ENCODE results near the gene OSTC.

Gene OSTC

GRCh38 chr4:108624263-108625056, 25.9 kb upstream of the OSTC start:
- no peaks in the 10 kb centered on the region for H3K9me3 ChIP-seq (replicated peaks; ENCODE audit: insufficient read depth, low read length)
- H3K36me3 ChIP-seq (replicated peaks; ENCODE audit: insufficient read depth, low read length) = peaks cover 14% of the 10 kb centered on the region; the same call in 1 of the 2 replicates
- H3K4me2 ChIP-seq (ENCODE audit: low read depth, low read length) = no peak overlapping the region
- H3K9ac ChIP-seq (ENCODE audit: low read length) = no peak overlapping the region
- 0 out of 2 replicates have a peak, but pooled peaks cover 14% of the 10 kb centered on the region for H3F3A ChIP-seq (ENCODE audit: insufficient read depth, low read length)
- H3K27me3 ChIP-seq (replicated peaks; ENCODE audit: insufficient read depth, low read length) = no peaks in the 10 kb centered on the region
- peaks cover 45% of the 10 kb centered on the region for H3K79me2 ChIP-seq (ENCODE audit: low read length)
- TF ChIP-seq EZH2phosphoT487 (IDR thresholded peaks at IDR 0.05; ENCODE audit: low read length) (no peak), EZH2 (optimal IDR thresholded peaks at IDR 0.05; ENCODE audit: low read depth, low read length) (no peak), CTCF (IDR thresholded peaks at IDR 0.05; ENCODE audit: low read length) (no peak)
- H3K9me2 ChIP-seq (replicated peaks; ENCODE audit: insufficient read depth, low read length) = no peaks in the 10 kb centered on the region
- no peak for DNase-seq
- H2AFZ ChIP-seq (ENCODE audit: low read length) = no peak overlapping the region
- H3K27ac ChIP-seq (ENCODE audit: low read length) = no peak overlapping the region
- H4K20me1 ChIP-seq (ENCODE audit: insufficient read depth, low read length) = peaks cover 14% of the 10 kb centered on the region; the same call in 1 of the 2 replicates
- H3K4me1 ChIP-seq (ENCODE audit: low read length) = 0 out of 2 replicates have a peak, but pooled peaks cover 3% of the 10 kb centered on the region
- H3K4me3 ChIP-seq (ENCODE audit: low read length) = no peak overlapping the region

GRCh38 chr4:108626056-108626455, 24.3 kb upstream of the OSTC start:
- H4K20me1 ChIP-seq (ENCODE audit: insufficient read depth, low read length) = peaks cover 14% of the 10 kb centered on the region; the same call in 1 of the 2 replicates
- no peaks in the 10 kb centered on the region for H3K27me3 ChIP-seq (replicated peaks; ENCODE audit: insufficient read depth, low read length)
- H3K4me3 ChIP-seq (ENCODE audit: low read length) = no peak overlapping the region
- no peak overlapping the region for H3K4me2 ChIP-seq (ENCODE audit: low read depth, low read length)
- TF ChIP-seq CTCF (IDR thresholded peaks at IDR 0.05; ENCODE audit: low read length) (no peak), EZH2phosphoT487 (IDR thresholded peaks at IDR 0.05; ENCODE audit: low read length) (no peak), EZH2 (optimal IDR thresholded peaks at IDR 0.05; ENCODE audit: low read depth, low read length) (no peak)
- peaks cover 38% of the 10 kb centered on the region for H3K79me2 ChIP-seq (ENCODE audit: low read length)
- no peak overlapping the region for H2AFZ ChIP-seq (ENCODE audit: low read length)
- 0 out of 2 replicates have a peak, but pooled peaks cover 11% of the 10 kb centered on the region for H3F3A ChIP-seq (ENCODE audit: insufficient read depth, low read length)
- no peaks in the 10 kb centered on the region for H3K4me1 ChIP-seq (ENCODE audit: low read length)
- DNase-seq = no peak
- peaks cover 19% of the 10 kb centered on the region; the same call in 1 of the 2 replicates for H3K36me3 ChIP-seq (replicated peaks; ENCODE audit: insufficient read depth, low read length)
- H3K9ac ChIP-seq (ENCODE audit: low read length) = no peak overlapping the region
- no peak overlapping the region for H3K27ac ChIP-seq (ENCODE audit: low read length)
- H3K9me3 ChIP-seq (replicated peaks; ENCODE audit: insufficient read depth, low read length) = no peaks in the 10 kb centered on the region
- H3K9me2 ChIP-seq (replicated peaks; ENCODE audit: insufficient read depth, low read length) = no peaks in the 10 kb centered on the region

GRCh38 chr4:108628411-108628810, 22.0 kb upstream of the OSTC start:
- Histone ChIP-seq H3K4me2 (ENCODE audit: low read depth, low read length) (no peak overlapping the region), H3K4me3 (ENCODE audit: low read length) (no peak overlapping the region), H3K9ac (ENCODE audit: low read length) (no peak overlapping the region), H3K36me3 (replicated peaks; ENCODE audit: insufficient read depth, low read length) (peaks cover 21% of the 10 kb centered on the region), H3K79me2 (ENCODE audit: low read length) (peaks cover 14% of the 10 kb centered on the region), H2AFZ (ENCODE audit: low read length) (no peak overlapping the region), H3K27ac (ENCODE audit: low read length) (no peak overlapping the region), H3K9me3 (replicated peaks; ENCODE audit: insufficient read depth, low read length) (no peaks in the 10 kb centered on the region), H4K20me1 (ENCODE audit: insufficient read depth, low read length) (peaks cover 7% of the 10 kb centered on the region; the same call in 1 of the 2 replicates), H3K27me3 (replicated peaks; ENCODE audit: insufficient read depth, low read length) (no peaks in the 10 kb centered on the region), H3F3A (ENCODE audit: insufficient read depth, low read length) (0 out of 2 replicates have a peak, but pooled peaks cover 6% of the 10 kb centered on the region), H3K4me1 (ENCODE audit: low read length) (no peaks in the 10 kb centered on the region), H3K9me2 (replicated peaks; ENCODE audit: insufficient read depth, low read length) (no peaks in the 10 kb centered on the region)
- DNase-seq = no peak
- TF ChIP-seq CTCF (IDR thresholded peaks at IDR 0.05; ENCODE audit: low read length) = no peak
- TF ChIP-seq EZH2phosphoT487 (IDR thresholded peaks at IDR 0.05; ENCODE audit: low read length) = no peak
- TF ChIP-seq EZH2 (optimal IDR thresholded peaks at IDR 0.05; ENCODE audit: low read depth, low read length) = no peak
